Smooth muscle cell (in vitro differentiated cells): ENCODE measurements around the gene MYL12B. TPM values are rescaled to one million over a fixed set of nuclear protein-coding genes. Genes with fewer than 3 reads are reported as not detected.

Experiments
- DNase-seq: peaks from one replicate; lab custom pipeline; 2025; ENCODE audit not compliant: unreplicated experiment; lab: John Stamatoyannopoulos, UW
- H2AFZ ChIP-seq: fragments of 200-600 bp; sonication (generic); 2 replicates; pipeline ENCODE4 v1.6.0; 2016; ENCODE audit warnings: antibody characterized with exemption, low read depth, mild to moderate bottlenecking
- H3F3A ChIP-seq: fragments of 200-600 bp; sonication (generic); 2 replicates; pipeline ENCODE4 v1.6.0; 2017; ENCODE audit warnings: antibody characterized with exemption, low read depth
- H3K27ac ChIP-seq: fragments of 200-600 bp; sonication (generic); 2 replicates; pipeline ENCODE4 v1.5.1; 2016; ENCODE audit warnings: low read depth, mild to moderate bottlenecking
- H3K27me3 ChIP-seq: fragments of 200-600 bp; sonication (generic); 2 replicates; pipeline ENCODE4 v1.6.1; 2016; ENCODE audit warnings: low read depth, mild to moderate bottlenecking
- H3K36me3 ChIP-seq: fragments of 200-600 bp; sonication (generic); 2 replicates; pipeline ENCODE4 v1.5.1; 2016; ENCODE audit warnings: low read depth
- H3K4me1 ChIP-seq: fragments of 200-600 bp; sonication (generic); 2 replicates; pipeline ENCODE4 v1.5.1; 2016; ENCODE audit warnings: low read depth
- H3K4me2 ChIP-seq: fragments of 200-600 bp; sonication (generic); 2 replicates; pipeline ENCODE4 v1.6.0; 2016; ENCODE audit warnings: mild to moderate bottlenecking
- H3K4me3 ChIP-seq: fragments of 200-600 bp; sonication (generic); 2 replicates; pipeline ENCODE4 v1.5.1; 2016; ENCODE audit warnings: mild to moderate bottlenecking
- H3K79me2 ChIP-seq: fragments of 200-600 bp; sonication (generic); 2 replicates; pipeline ENCODE4 v1.6.0; 2016; ENCODE audit warnings: low read depth, mild to moderate bottlenecking
- H3K9ac ChIP-seq: fragments of 200-600 bp; sonication (generic); 2 replicates; pipeline ENCODE4 v1.6.0; 2016; ENCODE audit warnings: low read depth
- H3K9me3 ChIP-seq: fragments of 200-600 bp; sonication (generic); replicated peaks from 2 replicates; pipeline ENCODE4 v1.5.1; 2016; ENCODE audit warnings: low read depth
- H4K20me1 ChIP-seq: fragments of 200-600 bp; sonication (generic); 2 replicates; pipeline ENCODE4 v1.6.0; 2016; ENCODE audit warnings: low read depth
- CTCF ChIP-seq: fragments of 200-600 bp; sonication (generic); IDR thresholded peaks from 2 replicates; pipeline ENCODE4 v1.5.1; 2017; ENCODE audit warnings: borderline replicate concordance, mild to moderate bottlenecking, antibody characterized with exemption; ENCODE audit not compliant: insufficient read depth, poor library complexity, severe bottlenecking
- WGBS: methylation state at CpG from one replicate; pipeline ENCODE4 v1.1.7; 2016; ENCODE audit warnings: low lambda C conversion rate; 5-methylcytosine and 5-hydroxymethylcytosine counted together
- polyA plus RNA-seq: library from polyadenylated mRNA; unstranded; fragments of >200 nt; fragmentation: Nextera tagmentation; extraction: Ambion mirVana; gene quantifications from 2 replicates; pipeline ENCODE4 v1.2.1, GENCODE V29; 2016
- total RNA-seq: library from RNA; depleted of rRNA; stranded (reverse); fragments of >200 nt; gene quantifications from 2 replicates; pipeline ENCODE4 v1.2.3, GENCODE V29; 2014

Gene MYL12B
- total and polyA plus RNA-seq, 2 experiments from 2014 or later, result 368 to 498 TPM

- no peak for DNase-seq
- WGBS, result 84% methylated on average over 2 of the region's 2 CpGs
Measured at GRCh38 chr18:3238742-3239141, 23.2 kb upstream of the MYL12B start.

GRCh38 chr18:3245185-3245564 is 16.8 kb upstream of the MYL12B start:
- H2AFZ ChIP-seq, result no peak overlapping the region

More at GRCh38 chr18:3238742-3239141, 23.2 kb upstream of the MYL12B start:
- no peaks in the 10 kb centered on the region for H3K36me3 ChIP-seq
- H3K9me3 ChIP-seq, result no peaks in the 10 kb centered on the region
- no peaks in the 10 kb centered on the region for H3F3A ChIP-seq
- H3K27me3 ChIP-seq, result no peaks in the 10 kb centered on the region
- no peak overlapping the region for H3K27ac ChIP-seq
- H3K79me2 ChIP-seq, result no peaks in the 10 kb centered on the region
- H3K4me1 ChIP-seq, result no peaks in the 10 kb centered on the region
- TF ChIP-seq CTCF, result no peak
- no peak overlapping the region for H2AFZ ChIP-seq
- no peaks in the 10 kb centered on the region for H4K20me1 ChIP-seq
- no peak overlapping the region for H3K9ac ChIP-seq
- H3K4me2 ChIP-seq, result no peak overlapping the region
- no peak overlapping the region for H3K4me3 ChIP-seq

GRCh38 chr18:3245853-3246634 is 15.9 kb upstream of the MYL12B start:
- no peaks in the 10 kb centered on the region for H3K9me3 ChIP-seq
- peak; percentile 37 for DNase-seq
- TF ChIP-seq CTCF, result peak; percentile 94
- H3K4me3 ChIP-seq, result peak overlapping the region; percentile 90
- peaks cover 34% of the 10 kb centered on the region for H3K79me2 ChIP-seq
- H3K36me3 ChIP-seq, result no peaks in the 10 kb centered on the region
- H3K27me3 ChIP-seq, result no peaks in the 10 kb centered on the region
- peaks cover 8% of the 10 kb centered on the region for H3F3A ChIP-seq
- peak overlapping the region; percentile 64 for H2AFZ ChIP-seq
- 11% methylated on average over 29 of the region's 29 CpGs for WGBS
- H3K9ac ChIP-seq, result peak overlapping the region; percentile 60
- peak overlapping the region; percentile 96 for H3K27ac ChIP-seq
- peaks cover 26% of the 10 kb centered on the region for H3K4me1 ChIP-seq
- peaks cover 27% of the 10 kb centered on the region for H4K20me1 ChIP-seq
- peak overlapping the region; percentile 89 for H3K4me2 ChIP-seq

More at GRCh38 chr18:3245185-3245564, 16.8 kb upstream of the MYL12B start:
- Histone ChIP-seq H3K9me3 (no peaks in the 10 kb centered on the region), H3K4me2 (peak overlapping the region; percentile 89), H4K20me1 (peaks cover 20% of the 10 kb centered on the region), H3K27me3 (no peaks in the 10 kb centered on the region), H3K9ac (no peak overlapping the region), H3K79me2 (peaks cover 26% of the 10 kb centered on the region), H3K36me3 (no peaks in the 10 kb centered on the region), H3K4me3 (peak overlapping the region; percentile 90), H3K27ac (no peak overlapping the region), H3K4me1 (peaks cover 20% of the 10 kb centered on the region), H3F3A (peaks cover 8% of the 10 kb centered on the region)
- no peak for TF ChIP-seq CTCF
- DNase-seq, result no peak
- WGBS, result 78% methylated on average over 1 of the region's 1 CpG
